SK-N-SH (cell line): ENCODE measurements around the gene C4A.

ENCODE experiments used
- EZH2phosphoT487 ChIP-seq: fragments of 200-600 bp; sonication (generic); IDR thresholded peaks from 2 replicates; pipeline ENCODE4 v1.6.1; 2017; ENCODE audit warnings: low read depth, mixed run types, mild to moderate bottlenecking, antibody characterized with exemption, moderate library complexity, borderline replicate concordance
- FOXJ3 ChIP-seq: sonication (generic); formaldehyde crosslinking; IDR thresholded peaks from 2 replicates; pipeline ENCODE4 v1.5.1; 2020; ENCODE audit warnings: mild to moderate bottlenecking, missing genetic modification reagents
- FOXM1 ChIP-seq: IDR thresholded peaks from 2 replicates; pipeline ENCODE4 v1.4.0; 2012; ENCODE audit warnings: low read depth, mild to moderate bottlenecking
- GATA2 ChIP-seq: sonication (generic); formaldehyde crosslinking; IDR thresholded peaks from 2 replicates; pipeline ENCODE4 v1.5.0; 2020; ENCODE audit warnings: mild to moderate bottlenecking, missing genetic modification reagents
- MXI1 ChIP-seq: IDR thresholded peaks from 2 replicates; pipeline ENCODE4 v1.6.1; 2012; ENCODE audit warnings: mild to moderate bottlenecking, low read depth, low read length, improper control_type of control experiment
- POLR2AphosphoS5 ChIP-seq: IDR thresholded peaks from 2 replicates; pipeline ENCODE4 v1.6.1; 2012; ENCODE audit warnings: low read depth, low read length
- RAD21 ChIP-seq: IDR thresholded peaks from 2 replicates; pipeline ENCODE4 v1.6.1; 2012; ENCODE audit warnings: mild to moderate bottlenecking, low read length
- RFX5 ChIP-seq: IDR thresholded peaks from 2 replicates; pipeline ENCODE4 v1.6.1; 2012; ENCODE audit warnings: mild to moderate bottlenecking, improper control_type of control experiment, low read length
- TAF1 ChIP-seq: IDR thresholded peaks from 2 replicates; pipeline ENCODE4 v1.6.1; 2012; ENCODE audit warnings: low read depth, mild to moderate bottlenecking, low read length, moderate library complexity, borderline replicate concordance
- YY1 ChIP-seq: IDR thresholded peaks from 2 replicates; pipeline ENCODE4 v1.4.0; 2012; ENCODE audit warnings: low read depth, mild to moderate bottlenecking
- TF ChIP-seq, protein P1 (sequence below): IDR thresholded peaks from 2 replicates; pipeline ENCODE4 v1.4.0; 2012; ENCODE audit warnings: low read depth
- TF ChIP-seq, protein P2 (sequence below): fragments of 200-600 bp; sonication (generic); IDR thresholded peaks from 2 replicates; pipeline ENCODE4 v1.6.1; 2017; ENCODE audit warnings: antibody characterized with exemption, mild to moderate bottlenecking, moderate library complexity
- TF ChIP-seq, protein P3 (sequence below): IDR thresholded peaks from 2 replicates; pipeline ENCODE4 v1.4.0; 2012; ENCODE audit warnings: low read depth, borderline replicate concordance
- TF ChIP-seq, protein P4 (sequence below): fragments of 150-350 bp; IDR thresholded peaks from 2 replicates; pipeline ENCODE4 v1.6.1; 2016; ENCODE audit warnings: mild to moderate bottlenecking, low read depth, low read length

DNA sequence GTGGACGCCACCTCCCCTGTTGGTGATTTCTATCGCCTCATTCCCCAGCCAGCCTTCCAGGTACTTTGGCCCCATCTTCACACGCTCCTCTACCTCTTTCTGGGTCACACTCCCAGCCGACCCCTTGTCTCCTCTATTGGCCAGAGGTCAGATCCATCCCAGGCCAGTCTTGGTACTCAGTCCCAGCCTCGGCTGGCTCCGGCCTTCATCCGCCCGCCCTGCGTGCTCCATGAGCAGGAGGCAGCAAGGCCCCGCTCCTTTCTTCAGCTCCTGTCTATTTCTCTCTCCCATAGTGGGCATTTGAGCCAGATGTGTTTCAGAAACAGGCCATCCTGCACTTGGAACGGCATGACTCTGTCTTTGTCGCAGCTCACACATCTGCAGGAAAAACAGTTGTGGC lies 20.2 kb upstream of the C4A start:
- TF ChIP-seq, protein P1, sequence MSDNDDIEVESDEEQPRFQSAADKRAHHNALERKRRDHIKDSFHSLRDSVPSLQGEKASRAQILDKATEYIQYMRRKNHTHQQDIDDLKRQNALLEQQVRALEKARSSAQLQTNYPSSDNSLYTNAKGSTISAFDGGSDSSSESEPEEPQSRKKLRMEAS, result no peak
- TF ChIP-seq, protein P2, sequence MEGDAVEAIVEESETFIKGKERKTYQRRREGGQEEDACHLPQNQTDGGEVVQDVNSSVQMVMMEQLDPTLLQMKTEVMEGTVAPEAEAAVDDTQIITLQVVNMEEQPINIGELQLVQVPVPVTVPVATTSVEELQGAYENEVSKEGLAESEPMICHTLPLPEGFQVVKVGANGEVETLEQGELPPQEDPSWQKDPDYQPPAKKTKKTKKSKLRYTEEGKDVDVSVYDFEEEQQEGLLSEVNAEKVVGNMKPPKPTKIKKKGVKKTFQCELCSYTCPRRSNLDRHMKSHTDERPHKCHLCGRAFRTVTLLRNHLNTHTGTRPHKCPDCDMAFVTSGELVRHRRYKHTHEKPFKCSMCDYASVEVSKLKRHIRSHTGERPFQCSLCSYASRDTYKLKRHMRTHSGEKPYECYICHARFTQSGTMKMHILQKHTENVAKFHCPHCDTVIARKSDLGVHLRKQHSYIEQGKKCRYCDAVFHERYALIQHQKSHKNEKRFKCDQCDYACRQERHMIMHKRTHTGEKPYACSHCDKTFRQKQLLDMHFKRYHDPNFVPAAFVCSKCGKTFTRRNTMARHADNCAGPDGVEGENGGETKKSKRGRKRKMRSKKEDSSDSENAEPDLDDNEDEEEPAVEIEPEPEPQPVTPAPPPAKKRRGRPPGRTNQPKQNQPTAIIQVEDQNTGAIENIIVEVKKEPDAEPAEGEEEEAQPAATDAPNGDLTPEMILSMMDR, result no peak
- TF ChIP-seq MXI1 (no peak), POLR2AphosphoS5 (no peak), RAD21 (no peak), TAF1 (no peak), RFX5 (no peak), YY1 (no peak), FOXJ3 (no peak), FOXM1 (no peak), EZH2phosphoT487 (no peak), GATA2 (CRISPR knock-in tag) (no peak)
- TF ChIP-seq, protein P3, sequence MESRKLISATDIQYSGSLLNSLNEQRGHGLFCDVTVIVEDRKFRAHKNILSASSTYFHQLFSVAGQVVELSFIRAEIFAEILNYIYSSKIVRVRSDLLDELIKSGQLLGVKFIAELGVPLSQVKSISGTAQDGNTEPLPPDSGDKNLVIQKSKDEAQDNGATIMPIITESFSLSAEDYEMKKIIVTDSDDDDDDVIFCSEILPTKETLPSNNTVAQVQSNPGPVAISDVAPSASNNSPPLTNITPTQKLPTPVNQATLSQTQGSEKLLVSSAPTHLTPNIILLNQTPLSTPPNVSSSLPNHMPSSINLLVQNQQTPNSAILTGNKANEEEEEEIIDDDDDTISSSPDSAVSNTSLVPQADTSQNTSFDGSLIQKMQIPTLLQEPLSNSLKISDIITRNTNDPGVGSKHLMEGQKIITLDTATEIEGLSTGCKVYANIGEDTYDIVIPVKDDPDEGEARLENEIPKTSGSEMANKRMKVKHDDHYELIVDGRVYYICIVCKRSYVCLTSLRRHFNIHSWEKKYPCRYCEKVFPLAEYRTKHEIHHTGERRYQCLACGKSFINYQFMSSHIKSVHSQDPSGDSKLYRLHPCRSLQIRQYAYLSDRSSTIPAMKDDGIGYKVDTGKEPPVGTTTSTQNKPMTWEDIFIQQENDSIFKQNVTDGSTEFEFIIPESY, result no peak
- TF ChIP-seq, protein P4, sequence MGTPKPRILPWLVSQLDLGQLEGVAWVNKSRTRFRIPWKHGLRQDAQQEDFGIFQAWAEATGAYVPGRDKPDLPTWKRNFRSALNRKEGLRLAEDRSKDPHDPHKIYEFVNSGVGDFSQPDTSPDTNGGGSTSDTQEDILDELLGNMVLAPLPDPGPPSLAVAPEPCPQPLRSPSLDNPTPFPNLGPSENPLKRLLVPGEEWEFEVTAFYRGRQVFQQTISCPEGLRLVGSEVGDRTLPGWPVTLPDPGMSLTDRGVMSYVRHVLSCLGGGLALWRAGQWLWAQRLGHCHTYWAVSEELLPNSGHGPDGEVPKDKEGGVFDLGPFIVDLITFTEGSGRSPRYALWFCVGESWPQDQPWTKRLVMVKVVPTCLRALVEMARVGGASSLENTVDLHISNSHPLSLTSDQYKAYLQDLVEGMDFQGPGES, result no peak
